ENCODE data around the gene HIVEP3. TPM values are rescaled to one million over a fixed set of nuclear protein-coding genes. Genes with fewer than 3 reads are reported as not detected.

Gene HIVEP3
- total RNA-seq, 1 donor from 2014 or later, result 0.37 TPM

- Histone ChIP-seq H3K4me3 (no peak overlapping the region), H3K36me3 (no peaks in the 10 kb centered on the region), H3K27me3 (no peaks in the 10 kb centered on the region), H3F3A (ENCODE audit: low read depth) (no peaks in the 10 kb centered on the region), H2AFZ (replicated peaks) (no peak overlapping the region), H3K79me2 (ENCODE audit: low read depth) (no peaks in the 10 kb centered on the region), H3K9me3 (ENCODE audit: low read depth) (no peaks in the 10 kb centered on the region), H3K27ac (no peak overlapping the region), H3K4me1 (no peaks in the 10 kb centered on the region), H4K20me1 (ENCODE audit: low read depth) (no peaks in the 10 kb centered on the region), H3K4me2 (no peak overlapping the region), H3K9ac (no peak overlapping the region)
- no peak overlapping the region for H3K27ac Mint-ChIP-seq
- DNase-seq (ENCODE audit: low spot score), result no peak
- TF ChIP-seq EZH2 (IDR thresholded peaks at IDR 0.05) (no peak), EZH2phosphoT487 (IDR thresholded peaks at IDR 0.05) (no peak), CTCF (IDR thresholded peaks at IDR 0.05) (no peak)
- H3K4me1 Mint-ChIP-seq, result peaks cover 4% of the 10 kb centered on the region
- H3K9me3 Mint-ChIP-seq, result no peaks in the 10 kb centered on the region
- H3K27me3 Mint-ChIP-seq (ENCODE audit: insufficient read depth, low read depth), result no peaks in the 10 kb centered on the region
- H3K36me3 Mint-ChIP-seq, result no peaks in the 10 kb centered on the region
- no peak overlapping the region for H3K4me3 Mint-ChIP-seq
Measured at GRCh38 chr1:41637367-41637766, 281.4 kb downstream of the HIVEP3 start.

GRCh38 chr1:41633764-41634163, 285.0 kb downstream of the HIVEP3 start:
- H3K27me3 Mint-ChIP-seq (ENCODE audit: insufficient read depth, low read depth), result no peaks in the 10 kb centered on the region
- H3K36me3 Mint-ChIP-seq, result no peaks in the 10 kb centered on the region
- Histone ChIP-seq H3K27ac (no peak overlapping the region), H3K9ac (no peak overlapping the region), H3K4me3 (no peak overlapping the region), H3K9me3 (ENCODE audit: low read depth) (no peaks in the 10 kb centered on the region), H3K36me3 (no peaks in the 10 kb centered on the region), H3K27me3 (no peaks in the 10 kb centered on the region), H3K4me1 (no peaks in the 10 kb centered on the region), H4K20me1 (ENCODE audit: low read depth) (no peaks in the 10 kb centered on the region), H2AFZ (replicated peaks) (no peak overlapping the region), H3K79me2 (ENCODE audit: low read depth) (no peaks in the 10 kb centered on the region), H3F3A (ENCODE audit: low read depth) (no peaks in the 10 kb centered on the region), H3K4me2 (no peak overlapping the region)
- no peak for TF ChIP-seq CTCF (IDR thresholded peaks at IDR 0.05)
- TF ChIP-seq EZH2phosphoT487 (IDR thresholded peaks at IDR 0.05), result no peak
- no peak for TF ChIP-seq EZH2 (IDR thresholded peaks at IDR 0.05)
- no peak overlapping the region for H3K4me3 Mint-ChIP-seq
- no peak overlapping the region for H3K27ac Mint-ChIP-seq
- DNase-seq (ENCODE audit: low spot score), result no peak
- H3K9me3 Mint-ChIP-seq, result no peaks in the 10 kb centered on the region
- peaks cover 3% of the 10 kb centered on the region for H3K4me1 Mint-ChIP-seq

GRCh38 chr1:41632781-41633575, 285.7 kb downstream of the HIVEP3 start:
- H3F3A ChIP-seq (ENCODE audit: low read depth), result no peaks in the 10 kb centered on the region
- no peaks in the 10 kb centered on the region for H3K4me1 ChIP-seq
- no peaks in the 10 kb centered on the region for H3K79me2 ChIP-seq (ENCODE audit: low read depth)
- H3K27ac ChIP-seq, result no peak overlapping the region
- H3K4me3 ChIP-seq, result no peak overlapping the region
- no peaks in the 10 kb centered on the region for H3K27me3 ChIP-seq
- H3K36me3 Mint-ChIP-seq, result no peaks in the 10 kb centered on the region
- no peak overlapping the region for H3K27ac Mint-ChIP-seq
- no peak for TF ChIP-seq EZH2phosphoT487 (IDR thresholded peaks at IDR 0.05)
- TF ChIP-seq EZH2 (IDR thresholded peaks at IDR 0.05), result no peak
- TF ChIP-seq CTCF (IDR thresholded peaks at IDR 0.05), result no peak
- no peak overlapping the region for H3K4me3 Mint-ChIP-seq
- H4K20me1 ChIP-seq (ENCODE audit: low read depth), result no peaks in the 10 kb centered on the region
- no peak overlapping the region for H3K9ac ChIP-seq
- no peak overlapping the region for H2AFZ ChIP-seq (replicated peaks)
- H3K9me3 ChIP-seq (ENCODE audit: low read depth), result no peaks in the 10 kb centered on the region
- H3K9me3 Mint-ChIP-seq, result no peaks in the 10 kb centered on the region
- no peaks in the 10 kb centered on the region for H3K27me3 Mint-ChIP-seq (ENCODE audit: insufficient read depth, low read depth)
- no peak for DNase-seq (ENCODE audit: low spot score)
- no peaks in the 10 kb centered on the region for H3K36me3 ChIP-seq
- H3K4me1 Mint-ChIP-seq, result peaks cover 3% of the 10 kb centered on the region
- H3K4me2 ChIP-seq, result no peak overlapping the region
